Stimulated activated memory B cell treated with anti-CD40 and anti-IgM and Interleukin-4, amounts not matched to agents 10 μg/mL and 1 μg/mL and 100 μg/mL, for 72 hours (primary cell): ENCODE data around the gene ARID3A.
A peak's percentile ranks its signal among the peaks of the same experiment; 100 is the strongest.

Experiments
- ATAC-seq: fragments of 150-1000 bp; cut with Tn5 transposase; 2 replicates; pipeline ENCODE4 v1.10.0; 2021
- H3K27ac Mint-ChIP-seq: one replicate; pipeline ENCODE4 v1.8.0; 2022; ENCODE audit warnings: mild to moderate bottlenecking, mixed read lengths
- H3K27me3 Mint-ChIP-seq: one replicate; pipeline ENCODE4 v1.8.0; 2022; ENCODE audit warnings: mixed read lengths
- H3K36me3 Mint-ChIP-seq: one replicate; pipeline ENCODE4 v1.8.0; 2022; ENCODE audit warnings: mixed read lengths
- H3K4me1 Mint-ChIP-seq: one replicate; pipeline ENCODE4 v1.8.0; 2022; ENCODE audit warnings: mixed read lengths
- H3K4me3 Mint-ChIP-seq: one replicate; pipeline ENCODE4 v1.8.0; 2022; ENCODE audit warnings: mild to moderate bottlenecking, moderate library complexity, mixed read lengths
- H3K9me3 Mint-ChIP-seq: one replicate; pipeline ENCODE4 v1.8.0; 2022; ENCODE audit warnings: mixed read lengths

The ARID3A gene

DNA sequence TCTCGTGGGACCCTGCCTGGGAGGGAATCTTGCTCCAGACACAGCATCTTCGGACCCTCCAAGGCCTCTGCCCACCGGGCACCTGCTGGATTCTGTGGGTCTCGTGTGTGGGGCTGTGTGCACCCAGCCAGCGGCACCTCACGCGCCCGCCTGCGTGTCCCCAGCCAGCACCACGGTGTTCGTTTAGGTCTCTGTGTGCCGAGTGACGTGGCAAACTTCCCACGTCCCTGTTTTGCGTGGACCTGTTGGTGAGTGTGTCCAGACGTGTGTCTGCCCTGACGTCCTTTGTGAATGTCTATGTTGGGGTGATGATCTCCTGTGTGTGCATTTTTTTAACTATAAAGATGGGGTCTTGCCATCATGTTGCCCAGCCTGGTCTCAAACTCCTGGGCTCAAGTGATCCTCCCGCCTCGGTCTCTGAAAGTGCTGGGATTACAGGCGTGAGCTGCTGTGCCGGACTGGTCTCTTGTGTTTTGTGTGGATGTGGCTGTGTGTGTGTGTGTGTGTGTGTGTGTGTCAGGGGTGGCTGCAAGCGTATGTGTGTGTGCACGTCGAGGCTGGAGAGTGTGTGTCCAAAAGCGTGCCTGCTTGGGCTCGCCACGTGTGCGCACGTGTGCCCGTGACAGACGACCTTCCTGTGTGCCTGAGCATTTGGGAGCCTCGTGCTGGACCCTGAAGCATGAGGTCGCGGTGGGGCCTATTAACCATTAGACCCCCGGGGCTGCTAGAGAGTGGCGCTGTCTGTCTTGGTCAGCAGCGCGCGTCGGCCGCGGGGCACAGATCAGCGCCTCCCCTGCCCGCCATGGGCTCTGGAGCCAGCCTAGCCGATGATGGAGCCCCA, 15.7 kb downstream of the ARID3A start:
- ATAC-seq: no peak
- Mint-ChIP-seq H3K9me3 (no peaks in the 10 kb centered on the region), H3K27me3 (no peaks in the 10 kb centered on the region), H3K36me3 (peaks cover 68% of the 10 kb centered on the region), H3K4me3 (peak overlapping the region; percentile 76), H3K4me1 (peaks cover 63% of the 10 kb centered on the region), H3K27ac (peak overlapping the region; percentile 92)

DNA sequence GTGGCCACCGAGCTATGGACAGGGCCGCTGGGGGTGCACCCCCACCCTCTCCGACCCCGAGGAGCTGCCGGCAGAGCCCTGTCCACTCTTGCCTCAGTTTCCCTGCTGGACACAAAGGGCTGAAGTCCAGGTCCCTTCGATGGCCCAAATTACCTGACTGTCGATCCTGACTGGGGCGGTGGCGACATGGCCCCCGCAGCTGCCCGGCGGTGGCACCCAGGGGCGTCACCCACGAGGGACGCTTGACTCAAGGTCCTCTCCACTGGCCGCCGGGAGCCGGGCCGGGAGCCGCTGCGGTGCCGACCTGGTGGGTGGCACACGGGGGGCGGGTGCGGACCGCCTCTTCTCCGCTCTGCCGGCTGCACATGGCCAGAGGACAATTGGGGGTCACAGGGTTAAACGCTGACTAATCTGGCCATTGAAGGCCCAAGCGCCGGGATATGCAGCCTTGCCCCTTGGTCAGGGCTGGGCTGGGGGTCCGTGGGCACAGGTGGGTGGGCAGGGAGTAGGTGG, 16.4 kb downstream of the ARID3A start:
- peaks cover 62% of the 10 kb centered on the region for H3K36me3 Mint-ChIP-seq
- no peaks in the 10 kb centered on the region for H3K9me3 Mint-ChIP-seq
- no peak for ATAC-seq
- no peaks in the 10 kb centered on the region for H3K27me3 Mint-ChIP-seq
- H3K4me3 Mint-ChIP-seq: peak overlapping the region; percentile 36
- peak overlapping the region; percentile 92 for H3K27ac Mint-ChIP-seq
- H3K4me1 Mint-ChIP-seq: peaks cover 63% of the 10 kb centered on the region

DNA sequence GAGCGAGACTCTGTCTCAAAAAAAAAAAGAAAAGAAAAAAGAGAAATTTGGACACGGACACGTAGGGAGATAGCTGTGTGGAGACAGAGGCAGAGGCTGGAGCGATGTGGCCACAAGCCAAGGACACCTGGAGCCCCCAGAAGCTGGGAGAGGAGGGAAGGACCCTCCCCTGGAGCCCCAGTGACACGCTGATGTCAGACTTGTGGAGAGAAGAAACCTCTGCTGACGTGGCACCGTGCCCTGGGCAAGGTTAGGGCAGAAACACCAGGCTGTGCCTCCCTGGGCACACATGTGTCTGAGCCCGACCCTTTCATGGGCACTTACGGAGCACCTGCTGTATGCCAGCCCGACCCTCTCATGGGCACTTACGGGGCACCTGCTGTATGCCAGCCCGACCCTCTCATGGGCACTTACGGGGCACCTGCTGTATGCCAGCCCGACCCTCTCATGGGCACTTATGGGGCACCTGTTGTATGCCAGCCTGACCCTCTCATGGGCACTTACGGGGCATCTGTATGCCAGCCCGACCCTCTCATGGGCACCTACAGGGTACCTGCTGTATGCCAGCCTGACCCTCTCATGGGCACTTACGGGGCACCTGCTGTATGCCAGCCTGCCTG, 17.8 kb downstream of the ARID3A start:
- Mint-ChIP-seq H3K27me3 (no peaks in the 10 kb centered on the region), H3K27ac (peak overlapping the region; percentile 78), H3K4me3 (no peak overlapping the region), H3K9me3 (no peaks in the 10 kb centered on the region), H3K36me3 (peaks cover 55% of the 10 kb centered on the region), H3K4me1 (peaks cover 63% of the 10 kb centered on the region)
- ATAC-seq: no peak

GRCh38 chr19:944171-944567, 18.3 kb downstream of the ARID3A start:
- Mint-ChIP-seq H3K4me1 (peaks cover 65% of the 10 kb centered on the region), H3K36me3 (peaks cover 56% of the 10 kb centered on the region), H3K27ac (peak overlapping the region; percentile 78), H3K27me3 (no peaks in the 10 kb centered on the region), H3K9me3 (no peaks in the 10 kb centered on the region), H3K4me3 (peak overlapping the region; percentile 18)
- ATAC-seq: no peak

DNA sequence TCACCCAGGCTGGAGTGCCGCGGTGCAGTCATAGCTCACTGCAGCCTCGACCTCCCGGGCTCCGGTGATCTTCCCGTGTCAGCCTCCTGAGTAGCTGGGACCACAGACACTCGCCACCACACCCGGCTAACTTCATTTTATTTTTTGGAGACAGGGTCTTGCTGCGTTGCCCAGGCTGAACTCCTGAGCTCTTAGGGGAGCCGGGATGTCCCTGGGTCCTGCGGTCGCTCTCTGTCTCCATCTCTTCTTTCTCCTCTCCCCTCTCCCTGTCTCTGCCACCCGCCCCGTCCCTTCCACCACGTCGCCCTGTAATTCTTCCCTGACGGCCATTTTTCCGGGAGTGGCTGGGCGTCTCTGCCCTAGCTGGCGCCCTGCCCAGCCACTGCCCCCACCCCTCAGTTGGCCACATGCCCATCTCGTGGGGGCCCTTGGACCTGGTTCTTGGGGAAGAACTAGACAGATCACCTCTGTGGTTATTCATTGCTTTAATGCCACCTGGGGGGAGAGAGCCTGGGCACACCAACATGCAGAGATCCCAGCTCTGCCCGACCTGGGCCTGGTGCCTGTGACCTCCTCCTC, 18.9 kb downstream of the ARID3A start:
- Mint-ChIP-seq H3K9me3 (no peaks in the 10 kb centered on the region), H3K4me1 (peaks cover 65% of the 10 kb centered on the region), H3K4me3 (no peak overlapping the region), H3K27me3 (no peaks in the 10 kb centered on the region), H3K36me3 (peaks cover 50% of the 10 kb centered on the region), H3K27ac (peak overlapping the region; percentile 78)
- no peak for ATAC-seq

GRCh38 chr19:945401-946252, 19.8 kb downstream of the ARID3A start:
- no peak for ATAC-seq
- Mint-ChIP-seq H3K27ac (peak overlapping the region; percentile 78), H3K36me3 (peaks cover 43% of the 10 kb centered on the region), H3K4me3 (no peak overlapping the region), H3K27me3 (no peaks in the 10 kb centered on the region), H3K9me3 (no peaks in the 10 kb centered on the region), H3K4me1 (peaks cover 64% of the 10 kb centered on the region)

GRCh38 chr19:947090-947706, 21.4 kb downstream of the ARID3A start:
- H3K27me3 Mint-ChIP-seq: no peaks in the 10 kb centered on the region
- peak overlapping the region; percentile 80 for H3K4me3 Mint-ChIP-seq
- H3K4me1 Mint-ChIP-seq: peaks cover 67% of the 10 kb centered on the region
- ATAC-seq: peak; percentile 38
- peaks cover 36% of the 10 kb centered on the region for H3K36me3 Mint-ChIP-seq
- peak overlapping the region; percentile 100 for H3K27ac Mint-ChIP-seq
- no peaks in the 10 kb centered on the region for H3K9me3 Mint-ChIP-seq

- H3K4me3 Mint-ChIP-seq: peak overlapping the region; percentile 80
- peak overlapping the region; percentile 100 for H3K27ac Mint-ChIP-seq
- peak; percentile 91 for ATAC-seq
- H3K9me3 Mint-ChIP-seq: no peaks in the 10 kb centered on the region
- H3K27me3 Mint-ChIP-seq: no peaks in the 10 kb centered on the region
- peaks cover 71% of the 10 kb centered on the region for H3K4me1 Mint-ChIP-seq
- peaks cover 29% of the 10 kb centered on the region for H3K36me3 Mint-ChIP-seq
These were observed 22.1 kb downstream of the ARID3A start for GRCh38 chr19:947707-948539.

- no peaks in the 10 kb centered on the region for H3K9me3 Mint-ChIP-seq
- H3K27me3 Mint-ChIP-seq: no peaks in the 10 kb centered on the region
- peaks cover 80% of the 10 kb centered on the region for H3K4me1 Mint-ChIP-seq
- H3K36me3 Mint-ChIP-seq: peaks cover 19% of the 10 kb centered on the region
- no peak for ATAC-seq
- H3K27ac Mint-ChIP-seq: peak overlapping the region; percentile 100
- H3K4me3 Mint-ChIP-seq: peak overlapping the region; percentile 80
These were observed 23.1 kb downstream of the ARID3A start for GRCh38 chr19:948842-949496.

DNA sequence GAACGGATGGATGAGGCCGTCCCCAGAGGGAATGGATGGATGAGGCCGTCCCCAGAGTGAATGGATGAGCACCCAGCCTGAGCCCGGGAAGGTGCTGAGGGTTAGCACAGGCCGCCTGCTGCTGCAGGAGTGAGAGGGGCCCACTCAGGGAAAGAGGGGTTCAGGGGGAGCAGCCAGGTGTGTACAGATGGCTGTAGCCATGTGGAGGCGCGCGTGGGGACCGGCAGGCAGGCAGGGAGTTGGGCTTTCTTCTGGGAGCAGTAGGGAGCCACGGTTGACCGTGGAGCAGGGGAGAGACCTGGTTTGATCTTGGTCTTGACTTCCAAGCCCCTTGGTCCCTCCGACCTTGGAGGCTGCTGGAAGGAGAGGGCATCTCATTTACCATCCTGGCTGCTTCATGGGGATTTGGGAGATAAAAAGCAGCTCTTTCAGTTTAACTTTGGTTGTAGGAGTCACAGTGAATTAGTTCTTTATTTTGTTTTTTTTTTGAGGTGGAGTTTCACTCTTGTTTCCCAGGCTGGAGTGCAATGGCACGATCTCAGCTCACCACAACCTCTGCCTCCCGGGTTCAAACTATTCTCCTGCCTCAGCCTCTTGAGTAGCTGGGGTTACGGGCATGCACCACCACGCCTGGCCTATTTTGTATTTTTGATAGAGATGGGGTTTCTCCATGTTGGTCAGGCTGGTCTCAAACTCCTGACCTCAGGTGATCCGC, 24.7 kb downstream of the ARID3A start:
- H3K27ac Mint-ChIP-seq: peak overlapping the region; percentile 100
- no peaks in the 10 kb centered on the region for H3K9me3 Mint-ChIP-seq
- peaks cover 81% of the 10 kb centered on the region for H3K4me1 Mint-ChIP-seq
- peaks cover 6% of the 10 kb centered on the region for H3K36me3 Mint-ChIP-seq
- no peak for ATAC-seq
- no peaks in the 10 kb centered on the region for H3K27me3 Mint-ChIP-seq
- H3K4me3 Mint-ChIP-seq: peak overlapping the region; percentile 23

- Mint-ChIP-seq H3K4me1 (peaks cover 74% of the 10 kb centered on the region), H3K27me3 (no peaks in the 10 kb centered on the region), H3K27ac (peak overlapping the region; percentile 100), H3K36me3 (peaks cover 6% of the 10 kb centered on the region), H3K4me3 (peak overlapping the region; percentile 80), H3K9me3 (no peaks in the 10 kb centered on the region)
- ATAC-seq: no peak
These were observed 26.3 kb downstream of the ARID3A start for GRCh38 chr19:952049-952679.

DNA sequence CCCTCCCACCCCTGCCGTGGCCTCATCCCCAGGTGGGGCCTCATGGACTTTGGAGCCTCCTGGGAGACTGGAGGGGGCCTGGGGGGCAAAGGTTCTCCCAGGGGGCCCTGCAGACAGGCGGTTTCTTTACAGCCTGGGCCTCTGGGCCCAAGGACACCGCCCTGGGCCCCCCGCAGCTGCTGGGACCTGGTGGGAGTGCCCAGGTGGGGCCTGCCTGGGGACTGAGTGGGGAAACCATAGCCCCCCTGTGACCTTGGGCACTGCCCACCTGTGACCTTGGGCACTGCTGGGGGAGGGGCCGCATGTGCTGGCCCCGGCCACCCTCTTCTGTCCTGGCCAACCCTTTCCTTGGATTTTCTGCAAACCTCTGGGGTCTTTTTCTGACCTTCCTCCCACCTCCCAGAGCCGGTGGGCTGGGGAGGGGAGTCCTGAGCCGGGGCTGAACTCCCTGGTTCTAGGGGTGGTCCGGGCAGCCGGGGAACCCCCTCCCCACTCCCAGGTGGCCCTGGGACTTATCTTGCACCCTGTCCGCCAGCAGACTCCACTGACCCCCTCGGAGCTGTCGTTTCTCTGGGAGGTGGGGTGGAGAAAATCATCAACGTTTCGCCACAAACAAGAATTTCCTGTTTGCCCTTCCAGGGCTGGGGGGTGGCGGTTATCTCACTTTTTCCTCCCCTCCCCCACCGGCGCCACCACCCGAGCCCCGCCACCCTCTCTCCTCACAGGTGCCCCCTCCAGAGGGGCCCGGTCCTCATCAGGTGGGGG, 27.0 kb downstream of the ARID3A start:
- Mint-ChIP-seq H3K9me3 (no peaks in the 10 kb centered on the region), H3K27ac (peak overlapping the region; percentile 100), H3K4me3 (peak overlapping the region; percentile 80), H3K27me3 (no peaks in the 10 kb centered on the region), H3K4me1 (peaks cover 68% of the 10 kb centered on the region), H3K36me3 (peaks cover 6% of the 10 kb centered on the region)
- ATAC-seq: peak; percentile 12
